HCT116 (cell line): ENCODE results near the gene GPR37L1. TPM values are rescaled to one million over a fixed set of nuclear protein-coding genes. Genes with fewer than 3 reads are reported as not detected.

Source experiments
- ATAC-seq: fragments of 200-7000 bp; cut with Tn5 transposase; 2 replicates; pipeline ENCODE4 v1.9.1; 2020; ENCODE audit warnings: mild to moderate bottlenecking, moderate library complexity
- BruUV-seq: library from RNA; stranded (reverse); fragments of 400-500 nt; replicated peaks from 2 replicates; lab custom pipeline; 2021; lab: Mats Ljungman, UMichigan
- CTCF ChIA-PET: fragments of 300-600 bp; sonication (Branson Sonifier 250); formaldehyde crosslinking; loops from one replicate; lab custom pipeline; 2021; ENCODE audit warnings: antibody characterized with exemption; lab: Charles Lee
- POLR2A ChIA-PET: fragments of 300-600, 350-600 bp; sonication (Branson Sonifier 250); formaldehyde crosslinking; loops from one replicate; lab custom pipeline; 2021; ENCODE audit warnings: antibody characterized with exemption; lab: Charles Lee
- RAD21 ChIA-PET, 2 experiments: fragments of 300-600 bp; sonication (Branson Sonifier 250); formaldehyde crosslinking; loops; one replicate each; lab custom pipeline; 2023; ENCODE audit warnings: low total read pairs in 2 of 2; ENCODE audit not compliant: uncharacterized antibody in 2 of 2, unreplicated experiment in 2 of 2, low non-redundant PET in 1 of 2; lab: Charles Lee
- DNase-seq: peaks from one replicate; pipeline ENCODE4 v3.0.0-alpha.2; 2010; ENCODE audit warnings: low read depth, low spot score
- H2AFZ ChIP-seq: fragments of 200-600 bp; shearing (Covaris generic), sonication (generic); 2 replicates; pipeline ENCODE4 v1.6.1; 2017; ENCODE audit warnings: low read depth, mixed run types, mixed read lengths, antibody characterized with exemption, low read length; ENCODE audit not compliant: poor library complexity, severe bottlenecking
- H3K27ac ChIP-seq: 2 replicates; pipeline ENCODE4 v1.5.1; 2012; ENCODE audit warnings: low read depth, low read length
- H3K27me3 ChIP-seq: fragments of 200-600 bp; sonication (generic); 2 replicates; pipeline ENCODE4 v1.6.1; 2016; ENCODE audit warnings: mixed run types, low read length, mixed read lengths; ENCODE audit not compliant: insufficient read depth
- H3K36me3 ChIP-seq, 2 experiments: fragments of 200-500 bp in 1 of 2; fragments of 200-600 bp in 1 of 2; sonication (Bioruptor generic) in 1 of 2; sonication (generic) in 1 of 2; 2 replicates each; pipeline versions ENCODE4 v1.5.1 to v1.6.1; 2014 to 2016; ENCODE audit warnings: low read length in 2 of 2, inconsistent platforms in 1 of 2, mixed read lengths in 1 of 2, mixed run types in 1 of 2; ENCODE audit not compliant: insufficient read depth in 2 of 2, control insufficient read depth in 1 of 2
- H3K4me1 ChIP-seq, 2 experiments: fragments of 200-600 bp in 1 of 2; sonication (generic) in 1 of 2; 2 replicates each; pipeline versions ENCODE4 v1.5.1 to v1.6.1; 2012 to 2017; ENCODE audit warnings: low read length in 2 of 2, inconsistent platforms in 1 of 2, mild to moderate bottlenecking in 1 of 2, mixed read lengths in 1 of 2, mixed run types in 1 of 2, moderate library complexity in 1 of 2; ENCODE audit not compliant: insufficient read depth in 2 of 2, control insufficient read depth in 1 of 2
- H3K4me2 ChIP-seq: fragments of 200-600 bp; sonication (generic); 2 replicates; pipeline ENCODE4 v1.6.1; 2017; ENCODE audit warnings: mixed run types, low read length, mixed read lengths
- H3K4me3 ChIP-seq, 2 experiments: fragments of 200-600 bp in 1 of 2; sonication (generic) in 1 of 2; replicated peaks in 1 of 2; 2 replicates each; pipeline ENCODE4 v1.5.1; 2011 to 2016; ENCODE audit warnings: low read length in 2 of 2, control low read depth in 1 of 2, low read depth in 1 of 2, mild to moderate bottlenecking in 1 of 2, mixed read lengths in 1 of 2, mixed run types in 1 of 2
- H3K79me2 ChIP-seq: fragments of 200-600 bp; sonication (generic); 2 replicates; pipeline ENCODE4 v1.6.1; 2017; ENCODE audit warnings: mild to moderate bottlenecking, mixed run types, low read length, moderate library complexity, mixed read lengths; ENCODE audit not compliant: insufficient read depth
- H3K9ac ChIP-seq: fragments of 200-600 bp; sonication (generic); 2 replicates; pipeline ENCODE4 v1.6.1; 2016; ENCODE audit warnings: low read length, mixed read lengths
- H3K9me2 ChIP-seq: fragments of 200-600 bp; sonication (generic), shearing (Covaris generic); 2 replicates; pipeline ENCODE4 v1.6.1; 2017; ENCODE audit warnings: mixed run types, mild to moderate bottlenecking, moderate library complexity; ENCODE audit not compliant: insufficient read depth
- H3K9me3 ChIP-seq, 2 experiments: fragments of 200-500 bp in 1 of 2; fragments of 200-600 bp in 1 of 2; sonication (Bioruptor generic) in 1 of 2; sonication (generic) in 1 of 2; 2 replicates each; pipeline ENCODE4 v1.6.1; 2014 to 2017; ENCODE audit warnings: low read length in 2 of 2, mixed read lengths in 2 of 2, inconsistent platforms in 1 of 2, low read depth in 1 of 2, mild to moderate bottlenecking in 1 of 2, mixed run types in 1 of 2, moderate library complexity in 1 of 2; ENCODE audit not compliant: control insufficient read depth in 1 of 2, insufficient read depth in 1 of 2
- H4K20me1 ChIP-seq: fragments of 200-600 bp; sonication (generic), shearing (Covaris generic); 2 replicates; pipeline ENCODE4 v1.6.1; 2017; ENCODE audit warnings: mixed run types, mild to moderate bottlenecking, moderate library complexity; ENCODE audit not compliant: insufficient read depth
- CBX3 ChIP-seq: IDR thresholded peaks from 2 replicates; pipeline ENCODE4 v1.6.1; 2012; ENCODE audit warnings: low read depth
- EGR1 ChIP-seq: IDR thresholded peaks from 2 replicates; pipeline ENCODE4 v1.6.1; 2012; ENCODE audit warnings: low read depth
- ELF1 ChIP-seq: IDR thresholded peaks from 2 replicates; pipeline ENCODE4 v1.6.1; 2012; ENCODE audit warnings: low read depth, borderline replicate concordance
- EZH2phosphoT487 ChIP-seq: fragments of 200-600 bp; IDR thresholded peaks from 2 replicates; pipeline ENCODE4 v1.6.1; 2018; ENCODE audit warnings: antibody characterized with exemption, borderline replicate concordance
- FOSL1 ChIP-seq: IDR thresholded peaks from 2 replicates; pipeline ENCODE4 v1.6.1; 2012; ENCODE audit warnings: low read depth
- JUND ChIP-seq: IDR thresholded peaks from 2 replicates; pipeline ENCODE4 v1.6.1; 2012
- POLR2A ChIP-seq: IDR thresholded peaks from 2 replicates; pipeline ENCODE4 v1.7.0; 2011; ENCODE audit warnings: borderline replicate concordance; ENCODE audit not compliant: insufficient read depth, insufficient read length; ENCODE audit errors: extremely low read depth
- POLR2AphosphoS5 ChIP-seq: IDR thresholded peaks from 2 replicates; pipeline ENCODE4 v1.6.1; 2011; ENCODE audit warnings: mild to moderate bottlenecking, low read depth, low read length, moderate library complexity
- RAD21 ChIP-seq: IDR thresholded peaks from 2 replicates; pipeline ENCODE4 v1.6.1; 2012; ENCODE audit warnings: low read depth, mild to moderate bottlenecking
- SIN3A ChIP-seq: IDR thresholded peaks from 2 replicates; pipeline ENCODE4 v1.6.1; 2012; ENCODE audit warnings: low read depth
- SP1 ChIP-seq: IDR thresholded peaks from 2 replicates; pipeline ENCODE4 v1.6.1; 2012; ENCODE audit warnings: low read depth
- YY1 ChIP-seq: IDR thresholded peaks from 2 replicates; pipeline ENCODE4 v1.6.1; 2011; ENCODE audit warnings: low read length, low read depth, moderate library complexity, mild to moderate bottlenecking; ENCODE audit not compliant: insufficient replicate concordance; ENCODE audit errors: extremely low read depth
- ZFX ChIP-seq: fragments of 450-650 bp; IDR thresholded peaks from 2 replicates; pipeline ENCODE4 v1.6.1; 2017
- intact Hi-C: fragments of 100-400 bp; cut with micrococcal nuclease; formaldehyde crosslinking; loops from 2 replicates; pipeline ENCODE4 v1.10.0; 2022
- total RNA-seq: library from RNA; stranded (reverse); gene quantifications from one replicate; pipeline ENCODE4 v1.2.1, GENCODE V29; 2021; ENCODE audit not compliant: unreplicated experiment
- TF ChIP-seq, protein P1 (sequence below): IDR thresholded peaks from 2 replicates; pipeline ENCODE4 v1.6.1; 2012
- TF ChIP-seq, protein P2 (sequence below): IDR thresholded peaks from 2 replicates; pipeline ENCODE4 v1.6.1; 2012
- TF ChIP-seq, protein P3 (sequence below): IDR thresholded peaks from 2 replicates; pipeline ENCODE4 v1.6.1; 2011; ENCODE audit warnings: mild to moderate bottlenecking, low read length, moderate library complexity; ENCODE audit not compliant: insufficient replicate concordance; ENCODE audit errors: extremely low read depth

Gene GPR37L1
- total RNA-seq, 1 experiment from 2014 or later, result 0.10 TPM

DNA sequence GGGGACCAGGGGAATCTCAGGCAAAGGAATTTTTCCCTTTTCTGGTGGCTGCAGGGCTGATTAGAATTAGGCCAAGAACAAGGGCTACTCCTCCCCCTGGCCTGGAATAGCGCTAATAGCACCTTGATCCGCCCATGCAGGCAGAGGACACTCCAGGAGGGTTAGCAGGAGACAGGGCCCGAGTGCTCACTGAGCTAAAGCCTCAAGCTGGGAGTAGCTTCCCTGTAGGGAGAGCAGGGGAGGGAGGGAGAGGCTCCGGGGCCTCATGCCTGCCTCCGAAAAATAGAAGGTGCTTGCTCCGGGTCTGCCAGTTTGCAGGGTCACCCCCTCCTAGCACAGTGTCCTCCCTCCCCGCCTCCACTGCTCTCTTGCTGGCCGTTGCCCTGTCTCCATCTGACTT is 33.9 kb downstream of the GPR37L1 start:
- POLR2A ChIA-PET, result no interaction called here
- CTCF ChIA-PET, result no interaction called here

DNA sequence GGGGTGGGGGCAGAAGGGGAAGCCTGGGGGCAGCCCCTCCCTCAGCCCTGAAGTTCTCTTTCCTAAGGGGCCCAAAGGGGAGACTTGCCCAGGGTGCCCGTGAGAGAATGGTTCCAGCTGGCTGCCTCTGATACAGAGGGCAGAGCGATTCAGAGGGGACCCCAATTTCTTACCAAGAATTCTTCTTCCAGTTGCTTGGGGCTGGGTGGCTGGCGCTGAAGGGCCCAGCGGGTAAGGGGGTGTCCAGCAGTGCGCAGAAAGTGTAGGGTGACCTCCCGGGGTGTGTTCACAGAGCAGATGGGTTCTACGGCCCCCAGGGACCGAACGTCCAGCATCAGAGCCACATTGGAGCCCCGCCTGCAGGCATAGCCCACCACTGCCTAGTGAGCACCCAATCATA is 35.2 kb downstream of the GPR37L1 start:
- H3K27ac ChIP-seq, result no peak overlapping the region
- no peaks in the 10 kb centered on the region for H3K9me3 ChIP-seq
- TF ChIP-seq, protein P1, sequence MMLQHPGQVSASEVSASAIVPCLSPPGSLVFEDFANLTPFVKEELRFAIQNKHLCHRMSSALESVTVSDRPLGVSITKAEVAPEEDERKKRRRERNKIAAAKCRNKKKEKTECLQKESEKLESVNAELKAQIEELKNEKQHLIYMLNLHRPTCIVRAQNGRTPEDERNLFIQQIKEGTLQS, result no peak
- TF ChIP-seq SIN3A, result no peak
- TF ChIP-seq POLR2A, result no peak
- TF ChIP-seq, protein P2, sequence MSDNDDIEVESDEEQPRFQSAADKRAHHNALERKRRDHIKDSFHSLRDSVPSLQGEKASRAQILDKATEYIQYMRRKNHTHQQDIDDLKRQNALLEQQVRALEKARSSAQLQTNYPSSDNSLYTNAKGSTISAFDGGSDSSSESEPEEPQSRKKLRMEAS, result no peak
- TF ChIP-seq EZH2phosphoT487, result no peak
- TF ChIP-seq CBX3, result no peak
- TF ChIP-seq ELF1, result no peak
- TF ChIP-seq ZFX, result no peak
- no peak for TF ChIP-seq JUND
- TF ChIP-seq FOSL1, result no peak
- TF ChIP-seq POLR2AphosphoS5, result no peak
- TF ChIP-seq, protein P3, sequence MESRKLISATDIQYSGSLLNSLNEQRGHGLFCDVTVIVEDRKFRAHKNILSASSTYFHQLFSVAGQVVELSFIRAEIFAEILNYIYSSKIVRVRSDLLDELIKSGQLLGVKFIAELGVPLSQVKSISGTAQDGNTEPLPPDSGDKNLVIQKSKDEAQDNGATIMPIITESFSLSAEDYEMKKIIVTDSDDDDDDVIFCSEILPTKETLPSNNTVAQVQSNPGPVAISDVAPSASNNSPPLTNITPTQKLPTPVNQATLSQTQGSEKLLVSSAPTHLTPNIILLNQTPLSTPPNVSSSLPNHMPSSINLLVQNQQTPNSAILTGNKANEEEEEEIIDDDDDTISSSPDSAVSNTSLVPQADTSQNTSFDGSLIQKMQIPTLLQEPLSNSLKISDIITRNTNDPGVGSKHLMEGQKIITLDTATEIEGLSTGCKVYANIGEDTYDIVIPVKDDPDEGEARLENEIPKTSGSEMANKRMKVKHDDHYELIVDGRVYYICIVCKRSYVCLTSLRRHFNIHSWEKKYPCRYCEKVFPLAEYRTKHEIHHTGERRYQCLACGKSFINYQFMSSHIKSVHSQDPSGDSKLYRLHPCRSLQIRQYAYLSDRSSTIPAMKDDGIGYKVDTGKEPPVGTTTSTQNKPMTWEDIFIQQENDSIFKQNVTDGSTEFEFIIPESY, result no peak
- BruUV-seq, result no TSS peak
- intact Hi-C loops, result no loop called here
- POLR2A ChIA-PET, result no interaction called here
- no peaks in the 10 kb centered on the region for H3K79me2 ChIP-seq
- no peak overlapping the region for H3K4me2 ChIP-seq
- H3K4me3 ChIP-seq, result no peak overlapping the region
- no peaks in the 10 kb centered on the region for H4K20me1 ChIP-seq
- H3K36me3 ChIP-seq, result no peaks in the 10 kb centered on the region
- no peak overlapping the region for H2AFZ ChIP-seq
- peaks cover 20 to 26% of the 10 kb centered on the region in 2 experiments; a peak in 3 of 4 replicates for H3K4me1 ChIP-seq
- CTCF ChIA-PET, result no interaction called here
- no peak for ATAC-seq
- no peak overlapping the region for H3K9ac ChIP-seq
- H3K9me2 ChIP-seq, result no peaks in the 10 kb centered on the region
- no peaks in the 10 kb centered on the region for H3K27me3 ChIP-seq
- RAD21 ChIA-PET, result no interaction called here
- DNase-seq, result no peak

More for the DNA sequence above, 33.9 kb downstream of the GPR37L1 start:
- no TSS peak for BruUV-seq
- TF ChIP-seq SP1, result no peak
- no peak for TF ChIP-seq EGR1
- no peak for TF ChIP-seq RAD21
- no peak for TF ChIP-seq FOSL1
- no peak for TF ChIP-seq JUND
- no peak for TF ChIP-seq YY1
- TF ChIP-seq ZFX, result no peak
- TF ChIP-seq POLR2A, result no peak
- Histone ChIP-seq H2AFZ (no peak overlapping the region), H3K27me3 (no peaks in the 10 kb centered on the region), H3K27ac (no peak overlapping the region), H4K20me1 (no peaks in the 10 kb centered on the region), H3K36me3 (no peaks in the 10 kb centered on the region), H3K9ac (no peak overlapping the region), H3K4me1 (peaks cover 20 to 26% of the 10 kb centered on the region in 2 experiments; a peak in 3 of 4 replicates), H3K9me2 (no peaks in the 10 kb centered on the region), H3K4me2 (no peak overlapping the region), H3K4me3 (no peak overlapping the region), H3K79me2 (no peaks in the 10 kb centered on the region), H3K9me3 (no peaks in the 10 kb centered on the region)
- intact Hi-C loops, result no loop called here
- RAD21 ChIA-PET, result no interaction called here
- no peak for ATAC-seq
- DNase-seq, result no peak
